ENCODE results near the gene NTM. TPM values are rescaled to one million over a fixed set of nuclear protein-coding genes. Genes with fewer than 3 reads are reported as not detected.

NTM gene
- polyA plus RNA-seq, 1 donor from 2014 or later = 39.4 TPM

DNA sequence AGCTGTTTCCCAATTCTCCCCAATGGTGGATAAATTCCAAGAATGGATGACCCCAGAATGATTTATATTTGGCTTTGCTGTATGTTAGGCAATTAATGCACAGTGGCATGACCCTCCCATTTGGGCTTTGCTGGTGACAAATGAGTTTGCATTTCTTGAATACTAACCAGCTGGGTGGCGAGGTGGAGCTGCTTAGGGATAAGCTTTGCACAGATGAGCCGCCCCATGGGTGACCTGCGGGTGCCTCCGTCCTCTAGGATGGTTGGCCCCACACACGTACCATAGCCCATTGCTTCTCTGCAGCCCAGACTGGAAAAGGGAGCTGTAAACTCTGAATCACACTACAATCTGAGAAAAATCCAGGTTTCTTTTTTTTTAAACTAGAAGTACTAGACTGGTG lies 94.6 kb downstream of the NTM start:
- no peak overlapping the region for H3K9ac ChIP-seq (ENCODE audit: low read length)
- H2AFZ ChIP-seq (ENCODE audit: low read depth, low read length) = no peak overlapping the region
- no peaks in the 10 kb centered on the region for H3K9me3 ChIP-seq (ENCODE audit: low read length)
- peaks cover 8% of the 10 kb centered on the region for H3F3A ChIP-seq (ENCODE audit: insufficient read depth, low read length, poor library complexity, severe bottlenecking)
- H3K79me2 ChIP-seq (replicated peaks; ENCODE audit: insufficient read depth, low read length) = no peaks in the 10 kb centered on the region
- no peaks in the 10 kb centered on the region for H3K9me2 ChIP-seq (ENCODE audit: insufficient read depth, low read length)
- H3K4me3 ChIP-seq (ENCODE audit: low read length) = no peak overlapping the region
- no peak overlapping the region for H3K27ac ChIP-seq (ENCODE audit: low read length)
- no peaks in the 10 kb centered on the region for H3K36me3 ChIP-seq (ENCODE audit: insufficient read depth, low read length)
- no peaks in the 10 kb centered on the region for H4K20me1 ChIP-seq (ENCODE audit: insufficient read depth)
- TF ChIP-seq EP300 (conservative IDR thresholded peaks at IDR 0.05; ENCODE audit: poor library complexity, severe bottlenecking) (no peak), EZH2 (IDR thresholded peaks at IDR 0.05; ENCODE audit: borderline replicate concordance, insufficient read depth, low read length, poor library complexity, severe bottlenecking) (no peak), RAD21 (conservative IDR thresholded peaks at IDR 0.05) (no peak), MXI1 (conservative IDR thresholded peaks at IDR 0.05; ENCODE audit: poor library complexity, severe bottlenecking) (no peak), TAF1 (IDR thresholded peaks at IDR 0.05; ENCODE audit: low read depth) (no peak)
- TF ChIP-seq, protein P1, sequence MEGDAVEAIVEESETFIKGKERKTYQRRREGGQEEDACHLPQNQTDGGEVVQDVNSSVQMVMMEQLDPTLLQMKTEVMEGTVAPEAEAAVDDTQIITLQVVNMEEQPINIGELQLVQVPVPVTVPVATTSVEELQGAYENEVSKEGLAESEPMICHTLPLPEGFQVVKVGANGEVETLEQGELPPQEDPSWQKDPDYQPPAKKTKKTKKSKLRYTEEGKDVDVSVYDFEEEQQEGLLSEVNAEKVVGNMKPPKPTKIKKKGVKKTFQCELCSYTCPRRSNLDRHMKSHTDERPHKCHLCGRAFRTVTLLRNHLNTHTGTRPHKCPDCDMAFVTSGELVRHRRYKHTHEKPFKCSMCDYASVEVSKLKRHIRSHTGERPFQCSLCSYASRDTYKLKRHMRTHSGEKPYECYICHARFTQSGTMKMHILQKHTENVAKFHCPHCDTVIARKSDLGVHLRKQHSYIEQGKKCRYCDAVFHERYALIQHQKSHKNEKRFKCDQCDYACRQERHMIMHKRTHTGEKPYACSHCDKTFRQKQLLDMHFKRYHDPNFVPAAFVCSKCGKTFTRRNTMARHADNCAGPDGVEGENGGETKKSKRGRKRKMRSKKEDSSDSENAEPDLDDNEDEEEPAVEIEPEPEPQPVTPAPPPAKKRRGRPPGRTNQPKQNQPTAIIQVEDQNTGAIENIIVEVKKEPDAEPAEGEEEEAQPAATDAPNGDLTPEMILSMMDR (IDR thresholded peaks at IDR 0.05; ENCODE audit: poor library complexity, severe bottlenecking) = no peak
- no peaks in the 10 kb centered on the region for H3K27me3 ChIP-seq (ENCODE audit: insufficient read depth, low read depth, low read length)
- no peak overlapping the region for H3K4me2 ChIP-seq (ENCODE audit: low read length)

DNA sequence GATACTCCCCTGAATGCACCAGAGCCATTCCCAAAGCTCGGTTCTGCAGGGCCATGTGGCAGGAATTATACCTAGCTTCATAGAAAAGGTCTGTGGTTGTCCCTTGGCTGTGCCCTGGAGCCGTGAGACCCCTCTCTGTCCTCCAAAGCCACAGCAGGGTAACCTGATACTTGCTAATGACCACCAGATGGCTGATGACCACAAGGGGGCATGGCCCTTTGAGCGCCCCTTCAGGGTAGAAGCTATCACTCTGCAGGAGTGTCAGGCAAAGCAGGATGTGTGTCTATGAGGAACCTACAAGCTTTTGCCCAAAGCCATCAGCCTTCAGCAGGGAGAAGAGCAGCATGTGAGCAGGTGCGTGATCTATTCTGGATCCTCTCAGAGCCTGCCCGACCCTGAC lies 95.3 kb downstream of the NTM start:
- Histone ChIP-seq H3K9me3 (ENCODE audit: low read length) (no peaks in the 10 kb centered on the region), H4K20me1 (ENCODE audit: insufficient read depth) (no peaks in the 10 kb centered on the region), H3K9me2 (ENCODE audit: insufficient read depth, low read length) (no peaks in the 10 kb centered on the region), H3K36me3 (ENCODE audit: insufficient read depth, low read length) (no peaks in the 10 kb centered on the region), H2AFZ (ENCODE audit: low read depth, low read length) (no peak overlapping the region), H3K4me2 (ENCODE audit: low read length) (no peak overlapping the region), H3K27ac (ENCODE audit: low read length) (no peak overlapping the region), H3K9ac (ENCODE audit: low read length) (no peak overlapping the region), H3K4me3 (ENCODE audit: low read length) (no peak overlapping the region), H3K79me2 (replicated peaks; ENCODE audit: insufficient read depth, low read length) (no peaks in the 10 kb centered on the region), H3F3A (ENCODE audit: insufficient read depth, low read length, poor library complexity, severe bottlenecking) (peaks cover 8% of the 10 kb centered on the region), H3K27me3 (ENCODE audit: insufficient read depth, low read depth, low read length) (no peaks in the 10 kb centered on the region)
- TF ChIP-seq TAF1 (IDR thresholded peaks at IDR 0.05; ENCODE audit: low read depth) (no peak), EP300 (conservative IDR thresholded peaks at IDR 0.05; ENCODE audit: poor library complexity, severe bottlenecking) (no peak), MXI1 (conservative IDR thresholded peaks at IDR 0.05; ENCODE audit: poor library complexity, severe bottlenecking) (no peak), SMC3 (conservative IDR thresholded peaks at IDR 0.05; ENCODE audit: poor library complexity) (no peak), EZH2 (IDR thresholded peaks at IDR 0.05; ENCODE audit: borderline replicate concordance, insufficient read depth, low read length, poor library complexity, severe bottlenecking) (no peak), RAD21 (conservative IDR thresholded peaks at IDR 0.05) (no peak), POLR2AphosphoS5 (IDR thresholded peaks at IDR 0.05) (no peak)
- TF ChIP-seq, protein P1 (IDR thresholded peaks at IDR 0.05; ENCODE audit: poor library complexity, severe bottlenecking) = no peak
- TF ChIP-seq, protein P2, sequence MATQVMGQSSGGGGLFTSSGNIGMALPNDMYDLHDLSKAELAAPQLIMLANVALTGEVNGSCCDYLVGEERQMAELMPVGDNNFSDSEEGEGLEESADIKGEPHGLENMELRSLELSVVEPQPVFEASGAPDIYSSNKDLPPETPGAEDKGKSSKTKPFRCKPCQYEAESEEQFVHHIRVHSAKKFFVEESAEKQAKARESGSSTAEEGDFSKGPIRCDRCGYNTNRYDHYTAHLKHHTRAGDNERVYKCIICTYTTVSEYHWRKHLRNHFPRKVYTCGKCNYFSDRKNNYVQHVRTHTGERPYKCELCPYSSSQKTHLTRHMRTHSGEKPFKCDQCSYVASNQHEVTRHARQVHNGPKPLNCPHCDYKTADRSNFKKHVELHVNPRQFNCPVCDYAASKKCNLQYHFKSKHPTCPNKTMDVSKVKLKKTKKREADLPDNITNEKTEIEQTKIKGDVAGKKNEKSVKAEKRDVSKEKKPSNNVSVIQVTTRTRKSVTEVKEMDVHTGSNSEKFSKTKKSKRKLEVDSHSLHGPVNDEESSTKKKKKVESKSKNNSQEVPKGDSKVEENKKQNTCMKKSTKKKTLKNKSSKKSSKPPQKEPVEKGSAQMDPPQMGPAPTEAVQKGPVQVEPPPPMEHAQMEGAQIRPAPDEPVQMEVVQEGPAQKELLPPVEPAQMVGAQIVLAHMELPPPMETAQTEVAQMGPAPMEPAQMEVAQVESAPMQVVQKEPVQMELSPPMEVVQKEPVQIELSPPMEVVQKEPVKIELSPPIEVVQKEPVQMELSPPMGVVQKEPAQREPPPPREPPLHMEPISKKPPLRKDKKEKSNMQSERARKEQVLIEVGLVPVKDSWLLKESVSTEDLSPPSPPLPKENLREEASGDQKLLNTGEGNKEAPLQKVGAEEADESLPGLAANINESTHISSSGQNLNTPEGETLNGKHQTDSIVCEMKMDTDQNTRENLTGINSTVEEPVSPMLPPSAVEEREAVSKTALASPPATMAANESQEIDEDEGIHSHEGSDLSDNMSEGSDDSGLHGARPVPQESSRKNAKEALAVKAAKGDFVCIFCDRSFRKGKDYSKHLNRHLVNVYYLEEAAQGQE (IDR thresholded peaks at IDR 0.05; ENCODE audit: borderline replicate concordance) = no peak

Measured in neural cell (in vitro differentiated cells).